A673 (cell line): ENCODE measurements around the gene ADD3.

Source experiments
- EZH2 ChIP-seq: fragments of 200-600 bp; sonication (generic); IDR thresholded peaks from 2 replicates; pipeline ENCODE4 v1.6.1; 2017; ENCODE audit warnings: borderline replicate concordance, low read depth, mild to moderate bottlenecking, mixed read lengths, antibody characterized with exemption, low read length; ENCODE audit not compliant: poor library complexity, severe bottlenecking
- TF ChIP-seq, protein P1 (sequence below): fragments of 300-800, 200-600 bp; sonication (generic); conservative IDR thresholded peaks from 2 replicates; pipeline ENCODE4 v1.5.1; 2017; ENCODE audit warnings: low read depth, mild to moderate bottlenecking, antibody characterized with exemption, low read length, moderate library complexity, mixed read lengths

DNA sequence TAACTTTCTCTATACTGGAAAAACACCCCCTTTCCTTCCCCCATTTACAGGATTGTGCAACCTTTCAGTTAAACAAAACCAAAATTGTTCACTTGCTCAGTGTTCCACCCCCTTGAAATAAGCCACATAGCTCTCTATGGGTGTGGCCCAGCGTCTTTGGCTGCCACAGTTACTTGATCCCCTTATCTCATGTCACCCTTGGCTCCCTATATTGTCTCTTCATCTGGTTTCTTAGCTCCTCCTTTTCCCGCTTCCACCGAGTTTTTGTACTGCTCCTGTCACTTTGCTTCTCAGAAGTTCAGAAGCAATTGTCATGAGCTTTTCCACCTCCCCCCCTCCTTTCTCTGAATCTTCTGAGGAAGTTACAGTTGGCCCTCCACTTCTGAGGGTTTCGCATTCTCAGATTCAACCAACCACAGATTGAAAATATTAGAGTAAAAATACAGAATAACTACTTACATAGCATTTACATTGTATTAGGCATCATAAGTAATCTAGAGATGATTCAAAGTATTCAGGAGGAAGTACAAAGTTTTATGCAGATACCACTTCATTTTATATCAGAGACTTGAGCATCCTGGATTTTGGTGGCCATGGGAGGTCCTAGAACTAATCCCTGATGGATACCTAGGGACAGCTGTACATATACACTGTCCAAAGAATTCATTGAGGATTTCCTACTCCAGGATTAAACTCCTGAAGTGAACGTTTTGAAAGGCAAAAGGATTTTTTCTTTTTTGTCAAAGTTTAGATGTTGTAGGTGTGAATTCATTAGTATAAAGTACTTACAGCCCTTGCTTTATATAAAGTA lies 60.4 kb downstream of the ADD3 start:
- TF ChIP-seq, protein P1, sequence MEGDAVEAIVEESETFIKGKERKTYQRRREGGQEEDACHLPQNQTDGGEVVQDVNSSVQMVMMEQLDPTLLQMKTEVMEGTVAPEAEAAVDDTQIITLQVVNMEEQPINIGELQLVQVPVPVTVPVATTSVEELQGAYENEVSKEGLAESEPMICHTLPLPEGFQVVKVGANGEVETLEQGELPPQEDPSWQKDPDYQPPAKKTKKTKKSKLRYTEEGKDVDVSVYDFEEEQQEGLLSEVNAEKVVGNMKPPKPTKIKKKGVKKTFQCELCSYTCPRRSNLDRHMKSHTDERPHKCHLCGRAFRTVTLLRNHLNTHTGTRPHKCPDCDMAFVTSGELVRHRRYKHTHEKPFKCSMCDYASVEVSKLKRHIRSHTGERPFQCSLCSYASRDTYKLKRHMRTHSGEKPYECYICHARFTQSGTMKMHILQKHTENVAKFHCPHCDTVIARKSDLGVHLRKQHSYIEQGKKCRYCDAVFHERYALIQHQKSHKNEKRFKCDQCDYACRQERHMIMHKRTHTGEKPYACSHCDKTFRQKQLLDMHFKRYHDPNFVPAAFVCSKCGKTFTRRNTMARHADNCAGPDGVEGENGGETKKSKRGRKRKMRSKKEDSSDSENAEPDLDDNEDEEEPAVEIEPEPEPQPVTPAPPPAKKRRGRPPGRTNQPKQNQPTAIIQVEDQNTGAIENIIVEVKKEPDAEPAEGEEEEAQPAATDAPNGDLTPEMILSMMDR: no peak
- no peak for TF ChIP-seq EZH2
